HepG2 (cell line): ENCODE measurements around the gene PDE4D. TPM values are rescaled to one million over a fixed set of nuclear protein-coding genes. Genes with fewer than 3 reads are reported as not detected.

Experiments used
- ATAC-seq: fragments of 200-7000 bp; cut with Tn5 transposase; 3 replicates; pipeline ENCODE4 v1.9.1; 2020; ENCODE audit warnings: mild to moderate bottlenecking, moderate library complexity
- BruUV-seq: library from RNA; stranded (reverse); fragments of 400-500 nt; replicated peaks from 2 replicates; lab custom pipeline; 2021; lab: Mats Ljungman, UMichigan
- CTCF ChIA-PET: fragments of 300-600 bp; formaldehyde crosslinking; extraction: SDS; loops from one replicate; lab custom pipeline; 2021; ENCODE audit warnings: low total read pairs, inconsistent platforms, low intra/inter-chr PET ratio; lab: Yijun Ruan, JAX
- POLR2A ChIA-PET: fragments of 350-600 bp; sonication (Branson Sonifier 250); formaldehyde crosslinking; loops from one replicate; lab custom pipeline; 2020; ENCODE audit warnings: antibody characterized with exemption, inconsistent platforms; lab: Yijun Ruan, JAX
- DNase-seq: peaks from one replicate; pipeline ENCODE4 v3.0.0-alpha.2; 2015; ENCODE audit warnings: low spot score
- FAIRE-seq: peaks from 3 replicates; lab custom pipeline; 2011; peaks lifted over from hg19 to GRCh38; lab: Jason Lieb, UNC
- H2AFZ ChIP-seq: one replicate; pipeline ENCODE4 v1.6.1; 2011; ENCODE audit warnings: low read length, inconsistent platforms
- H3K27ac ChIP-seq: fragments of 300-600 bp; 3 replicates; pipeline ENCODE4 v1.8.0; 2011; ENCODE audit warnings: mixed run types, mild to moderate bottlenecking, mixed read lengths, low read length, inconsistent platforms; ENCODE audit not compliant: insufficient read depth; ENCODE audit errors: extremely low read length
- H3K27me3 ChIP-seq, 2 experiments: fragments of 200-600 bp in 1 of 2; 2 replicates in 1 of 2; 3 replicates in 1 of 2; pipeline versions ENCODE4 v1.6.0 to v1.8.0; 2011; ENCODE audit warnings: low read length in 2 of 2, mild to moderate bottlenecking in 2 of 2, moderate library complexity in 2 of 2, inconsistent platforms in 1 of 2; ENCODE audit not compliant: insufficient read depth in 2 of 2, control insufficient read depth in 1 of 2
- H3K36me3 ChIP-seq, 2 experiments: fragments of 200-600 bp in 1 of 2; replicated peaks in 1 of 2; 2 replicates in 1 of 2; 3 replicates in 1 of 2; pipeline versions ENCODE4 v1.5.1 to v1.8.0; 2011; ENCODE audit warnings: low read length in 2 of 2, inconsistent platforms in 1 of 2; ENCODE audit not compliant: insufficient read depth in 2 of 2, control insufficient read depth in 1 of 2
- H3K4me1 ChIP-seq: 2 replicates; pipeline ENCODE4 v1.5.1; 2012; ENCODE audit warnings: low read length, inconsistent platforms; ENCODE audit not compliant: insufficient read depth
- H3K4me2 ChIP-seq: 2 replicates; pipeline ENCODE4 v1.6.0; 2011; ENCODE audit warnings: low read depth, low read length, inconsistent platforms
- H3K4me3 ChIP-seq, 3 experiments: fragments of 200-600 bp in 1 of 3; sonication (generic), shearing (Covaris generic) in 1 of 3; replicated peaks in 1 of 3; 2 replicates each; pipeline ENCODE4 v1.5.1; 2011 to 2016; ENCODE audit warnings: low read length in 3 of 3, inconsistent platforms in 2 of 3, low read depth in 2 of 3, mild to moderate bottlenecking in 2 of 3, control low read depth in 1 of 3, mixed read lengths in 1 of 3; ENCODE audit not compliant: insufficient read depth in 1 of 3
- H3K79me2 ChIP-seq: one replicate; pipeline ENCODE4 v1.6.1; 2011; ENCODE audit warnings: low read length, inconsistent platforms; ENCODE audit not compliant: insufficient read depth
- H3K9ac ChIP-seq: 2 replicates; pipeline ENCODE4 v1.6.0; 2011; ENCODE audit warnings: mild to moderate bottlenecking, low read depth, low read length, inconsistent platforms; ENCODE audit not compliant: insufficient read depth
- H3K9me3 ChIP-seq: 2 replicates; pipeline ENCODE4 v1.5.1; 2012; ENCODE audit warnings: mild to moderate bottlenecking, low read length
- H4K20me1 ChIP-seq: 2 replicates; pipeline ENCODE4 v1.6.0; 2011; ENCODE audit warnings: inconsistent platforms, mild to moderate bottlenecking, low read length, moderate library complexity; ENCODE audit not compliant: insufficient read depth
- DNMT3B ChIP-seq: conservative IDR thresholded peaks from 2 replicates; pipeline ENCODE4 v1.6.1; 2016; ENCODE audit warnings: missing biosample characterization, control low read depth
- EHMT2 ChIP-seq: fragments of 200-600 bp; sonication (generic); IDR thresholded peaks from 2 replicates; pipeline ENCODE4 v1.7.0; 2017; ENCODE audit warnings: antibody characterized with exemption, low read depth, low read length, borderline replicate concordance
- EZH2 ChIP-seq: conservative IDR thresholded peaks from 2 replicates; pipeline ENCODE4 v1.6.1; 2012; ENCODE audit warnings: mild to moderate bottlenecking, low read depth, low read length, moderate library complexity
- ISL2 ChIP-seq: sonication (generic); formaldehyde crosslinking; IDR thresholded peaks from 2 replicates; pipeline ENCODE4 v1.5.0; 2020; ENCODE audit warnings: missing genetic modification reagents
- SMC3 ChIP-seq: IDR thresholded peaks from 2 replicates; pipeline ENCODE4 v1.6.1; 2011; ENCODE audit warnings: low read length, improper control_type of control experiment
- SRSF4 ChIP-seq: fragments of 200-400 bp; formaldehyde crosslinking; IDR thresholded peaks from one replicate; pipeline ENCODE4 v1.6.1; 2018; ENCODE audit warnings: mild to moderate bottlenecking, low read depth, low read length, moderate library complexity; ENCODE audit not compliant: poor library complexity, severe bottlenecking
- THAP11 ChIP-seq: IDR thresholded peaks from 2 replicates; pipeline ENCODE4 v1.6.1; 2016; ENCODE audit warnings: missing biosample characterization, missing genetic modification reagents
- ZNF34 ChIP-seq: sonication (generic); formaldehyde crosslinking; IDR thresholded peaks from 2 replicates; pipeline ENCODE4 v1.4.0; 2020; ENCODE audit warnings: mild to moderate bottlenecking, missing genetic modification reagents, borderline replicate concordance
- ZNF354B ChIP-seq: sonication (generic); formaldehyde crosslinking; IDR thresholded peaks from 2 replicates; pipeline ENCODE4 v1.8.0; 2022; ENCODE audit warnings: mild to moderate bottlenecking, missing genetic modification reagents
- ZNF607 ChIP-seq: sonication (generic); formaldehyde crosslinking; IDR thresholded peaks from 2 replicates; pipeline ENCODE4 v1.5.1; 2020; ENCODE audit warnings: missing genetic modification reagents, mild to moderate bottlenecking, borderline replicate concordance
- ZNF713 ChIP-seq: sonication (generic); formaldehyde crosslinking; IDR thresholded peaks from 2 replicates; pipeline ENCODE4 v1.4.0; 2020; ENCODE audit warnings: mild to moderate bottlenecking, missing genetic modification reagents
- ZNF773 ChIP-seq: sonication (generic); formaldehyde crosslinking; IDR thresholded peaks from 2 replicates; pipeline ENCODE4 v1.4.0; 2020; ENCODE audit warnings: missing genetic modification reagents, borderline replicate concordance
- WGBS: methylation state at CpG from one replicate; pipeline ENCODE4 v1.1.6; 2017; ENCODE audit warnings: low lambda C conversion rate; 5-methylcytosine and 5-hydroxymethylcytosine counted together
- in situ Hi-C: cut with HindIII; loops from 2 replicates; pipeline ENCODE4 v1.10.0; 2017; ENCODE audit warnings: low pct_unique_long_range_greater_than_20kb; ENCODE audit not compliant: extremely low pct_ligation_motif_present
- intact Hi-C: fragments of 100-400 bp; cut with micrococcal nuclease; formaldehyde crosslinking; loops from one replicate; pipeline ENCODE4 v1.10.0; 2022; ENCODE audit not compliant: unreplicated experiment
- polyA plus RNA-seq, 8 experiments: library from polyadenylated mRNA; depleted of rRNA in 3 of 8; stranded (reverse) in 7 of 8; unstranded in 1 of 8; fragments of >200 nt; fragmentation: Illumina TruSeq in 4 of 8; extraction: Trizol in 4 of 8; gene quantifications; 2 replicates each; pipeline versions ENCODE4 v1.2.1 to v1.2.3, GENCODE V29; 2011 to 2016; ENCODE audit warnings: low read depth in 4 of 8, missing spikeins in 1 of 8, mixed read lengths in 1 of 8; ENCODE audit not compliant: insufficient read depth in 1 of 8
- total RNA-seq, 5 experiments: library from RNA; depleted of rRNA; stranded (reverse); fragments of >200 nt; fragmentation: Illumina TruSeq; extraction: Trizol; gene quantifications; 2 replicates each; pipeline ENCODE4 v1.2.3, GENCODE V29; 2016; ENCODE audit warnings: low read depth in 1 of 5
- TF ChIP-seq, protein P1 (sequence below): IDR thresholded peaks from 2 replicates; pipeline ENCODE4 v1.6.1; 2012; ENCODE audit warnings: low read depth, low read length, improper control_type of control experiment
- TF ChIP-seq, protein P2 (sequence below): sonication (generic); formaldehyde crosslinking; IDR thresholded peaks from 2 replicates; pipeline ENCODE4 v1.5.0; 2020; ENCODE audit warnings: missing genetic modification reagents
- TF ChIP-seq, protein P3 (sequence below): IDR thresholded peaks from 2 replicates; pipeline ENCODE4 v1.6.1; 2016
- TF ChIP-seq, protein P4 (sequence below): sonication (generic); formaldehyde crosslinking; conservative IDR thresholded peaks from 2 replicates; pipeline ENCODE4 v1.4.0; 2020; ENCODE audit warnings: missing genetic modification reagents

The PDE4D gene
- total and polyA plus RNA-seq, 2 of the 13 experiments (the other 11 are each of a cell fraction or from before 2014, with no cell fraction given): 7.0 to 12.2 TPM

DNA sequence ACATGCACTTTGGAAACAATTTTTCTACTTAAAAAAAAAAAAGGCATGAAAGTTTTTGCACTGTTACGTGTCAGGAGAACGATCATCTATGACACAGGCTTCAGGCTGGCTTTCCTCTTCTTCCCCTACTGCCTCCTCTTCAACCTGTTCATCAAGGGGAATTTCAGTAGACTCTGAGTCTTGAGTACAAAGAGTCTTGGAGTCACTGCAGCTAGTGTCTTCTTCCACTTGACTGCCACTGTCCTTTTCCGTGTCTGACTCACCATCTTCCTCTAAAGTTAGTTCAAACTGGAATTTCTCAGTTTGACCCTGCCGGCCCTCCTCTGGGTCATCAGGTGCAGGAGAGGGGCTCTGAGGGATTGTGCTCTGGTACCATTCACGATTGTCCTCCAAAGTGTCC is 918.9 kb downstream of the PDE4D start:
- ATAC-seq (no peak), DNase-seq (no peak), FAIRE-seq (no peak)
- Histone ChIP-seq H2AFZ (no peak overlapping the region), H3K9me3 (no peaks in the 10 kb centered on the region), H3K4me3 (no peak overlapping the region), H3K4me2 (no peak overlapping the region), H3K27me3 (no peaks in the 10 kb centered on the region; a peak in 1 of 5 replicates), H3K4me1 (no peaks in the 10 kb centered on the region), H3K79me2 (no peaks in the 10 kb centered on the region), H3K36me3 (peaks cover 0 to 9% of the 10 kb centered on the region in 2 experiments; a peak in 2 of 5 replicates), H4K20me1 (no peaks in the 10 kb centered on the region), H3K9ac (no peak overlapping the region), H3K27ac (no peak overlapping the region)
- TF ChIP-seq EHMT2 (no peak), THAP11 (CRISPR knock-in tag) (no peak), EZH2 (no peak), SMC3 (no peak), SRSF4 (no peak), DNMT3B (CRISPR knock-in tag) (no peak), ZNF773 (CRISPR knock-in tag) (no peak), ZNF607 (CRISPR knock-in tag) (no peak), ISL2 (CRISPR knock-in tag) (no peak), ZNF713 (no peak), ZNF34 (CRISPR knock-in tag) (no peak), ZNF354B (CRISPR knock-in tag) (no peak)
- TF ChIP-seq, protein P1, sequence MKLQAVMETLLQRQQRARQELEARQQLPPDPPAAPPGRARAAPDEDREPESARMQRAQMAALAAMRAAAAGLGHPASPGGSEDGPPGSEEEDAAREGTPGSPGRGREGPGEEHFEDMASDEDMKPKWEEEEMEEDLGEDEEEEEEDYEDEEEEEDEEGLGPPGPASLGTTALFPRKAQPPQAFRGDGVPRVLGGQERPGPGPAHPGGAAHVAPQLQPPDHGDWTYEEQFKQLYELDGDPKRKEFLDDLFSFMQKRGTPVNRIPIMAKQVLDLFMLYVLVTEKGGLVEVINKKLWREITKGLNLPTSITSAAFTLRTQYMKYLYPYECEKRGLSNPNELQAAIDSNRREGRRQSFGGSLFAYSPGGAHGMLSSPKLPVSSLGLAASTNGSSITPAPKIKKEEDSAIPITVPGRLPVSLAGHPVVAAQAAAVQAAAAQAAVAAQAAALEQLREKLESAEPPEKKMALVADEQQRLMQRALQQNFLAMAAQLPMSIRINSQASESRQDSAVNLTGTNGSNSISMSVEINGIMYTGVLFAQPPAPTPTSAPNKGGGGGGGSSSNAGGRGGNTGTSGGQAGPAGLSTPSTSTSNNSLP: no peak
- TF ChIP-seq, protein P2, sequence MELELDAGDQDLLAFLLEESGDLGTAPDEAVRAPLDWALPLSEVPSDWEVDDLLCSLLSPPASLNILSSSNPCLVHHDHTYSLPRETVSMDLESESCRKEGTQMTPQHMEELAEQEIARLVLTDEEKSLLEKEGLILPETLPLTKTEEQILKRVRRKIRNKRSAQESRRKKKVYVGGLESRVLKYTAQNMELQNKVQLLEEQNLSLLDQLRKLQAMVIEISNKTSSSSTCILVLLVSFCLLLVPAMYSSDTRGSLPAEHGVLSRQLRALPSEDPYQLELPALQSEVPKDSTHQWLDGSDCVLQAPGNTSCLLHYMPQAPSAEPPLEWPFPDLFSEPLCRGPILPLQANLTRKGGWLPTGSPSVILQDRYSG (CRISPR knock-in tag): no peak
- TF ChIP-seq, protein P3, sequence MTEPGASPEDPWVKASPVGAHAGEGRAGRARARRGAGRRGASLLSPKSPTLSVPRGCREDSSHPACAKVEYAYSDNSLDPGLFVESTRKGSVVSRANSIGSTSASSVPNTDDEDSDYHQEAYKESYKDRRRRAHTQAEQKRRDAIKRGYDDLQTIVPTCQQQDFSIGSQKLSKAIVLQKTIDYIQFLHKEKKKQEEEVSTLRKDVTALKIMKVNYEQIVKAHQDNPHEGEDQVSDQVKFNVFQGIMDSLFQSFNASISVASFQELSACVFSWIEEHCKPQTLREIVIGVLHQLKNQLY: no peak
- TF ChIP-seq, protein P4, sequence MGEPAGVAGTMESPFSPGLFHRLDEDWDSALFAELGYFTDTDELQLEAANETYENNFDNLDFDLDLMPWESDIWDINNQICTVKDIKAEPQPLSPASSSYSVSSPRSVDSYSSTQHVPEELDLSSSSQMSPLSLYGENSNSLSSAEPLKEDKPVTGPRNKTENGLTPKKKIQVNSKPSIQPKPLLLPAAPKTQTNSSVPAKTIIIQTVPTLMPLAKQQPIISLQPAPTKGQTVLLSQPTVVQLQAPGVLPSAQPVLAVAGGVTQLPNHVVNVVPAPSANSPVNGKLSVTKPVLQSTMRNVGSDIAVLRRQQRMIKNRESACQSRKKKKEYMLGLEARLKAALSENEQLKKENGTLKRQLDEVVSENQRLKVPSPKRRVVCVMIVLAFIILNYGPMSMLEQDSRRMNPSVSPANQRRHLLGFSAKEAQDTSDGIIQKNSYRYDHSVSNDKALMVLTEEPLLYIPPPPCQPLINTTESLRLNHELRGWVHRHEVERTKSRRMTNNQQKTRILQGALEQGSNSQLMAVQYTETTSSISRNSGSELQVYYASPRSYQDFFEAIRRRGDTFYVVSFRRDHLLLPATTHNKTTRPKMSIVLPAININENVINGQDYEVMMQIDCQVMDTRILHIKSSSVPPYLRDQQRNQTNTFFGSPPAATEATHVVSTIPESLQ (CRISPR knock-in tag): no peak
- WGBS: 78% methylated on average over 5 of the region's 5 CpGs
- POLR2A ChIA-PET: no interaction called here
- CTCF ChIA-PET: no interaction called here
- intact Hi-C loops (no loop called here), in situ Hi-C loops (no loop called here)
- BruUV-seq: no TSS peak
